ENCODE data around the gene CUTA.
A peak's percentile ranks its signal among the peaks of the same experiment; 100 is the strongest.

Gene CUTA

DNA sequence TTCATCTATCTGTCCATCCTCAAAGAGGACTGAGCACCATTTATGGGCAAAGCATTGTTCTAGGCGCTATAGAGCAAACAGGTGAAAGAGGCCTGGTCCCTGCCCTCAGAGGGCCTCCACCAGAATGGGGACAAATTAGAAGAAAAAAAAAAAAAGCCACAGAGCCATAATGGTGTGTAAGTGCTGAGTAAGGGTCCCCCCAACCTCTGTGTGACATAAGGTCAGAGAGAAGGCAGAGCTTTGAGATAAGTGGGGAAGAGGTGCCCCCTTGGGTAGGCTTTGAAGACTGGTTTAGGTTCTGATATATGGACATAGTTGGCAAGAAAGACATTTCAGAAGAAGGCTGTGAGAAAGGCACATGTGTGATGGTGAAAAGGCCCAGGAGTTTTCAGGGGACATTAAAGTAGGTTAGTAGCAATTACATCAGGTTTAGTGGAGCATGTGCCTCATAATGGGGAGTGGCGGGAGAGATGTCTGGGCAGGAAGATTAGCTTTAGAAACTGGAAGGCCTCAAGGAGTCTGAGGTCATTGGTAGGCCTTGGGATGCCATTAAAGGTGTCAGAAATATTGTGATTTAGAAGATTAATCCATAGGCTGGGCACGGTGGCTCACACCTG, 21.2 kb upstream of the CUTA start:
- no peak for DNase-seq

DNA sequence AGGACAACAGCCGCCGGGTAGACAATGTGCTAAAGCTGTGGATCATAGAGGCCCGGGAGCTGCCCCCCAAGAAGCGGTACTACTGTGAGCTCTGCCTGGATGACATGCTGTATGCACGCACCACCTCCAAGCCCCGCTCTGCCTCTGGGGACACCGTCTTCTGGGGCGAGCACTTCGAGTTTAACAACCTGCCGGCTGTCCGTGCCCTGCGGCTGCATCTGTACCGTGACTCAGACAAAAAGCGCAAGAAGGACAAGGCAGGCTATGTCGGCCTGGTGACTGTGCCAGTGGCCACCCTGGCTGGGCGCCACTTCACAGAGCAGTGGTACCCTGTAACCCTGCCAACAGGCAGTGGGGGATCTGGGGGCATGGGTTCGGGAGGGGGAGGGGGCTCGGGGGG, 19.8 kb upstream of the CUTA start:
- no peak for DNase-seq

DNA sequence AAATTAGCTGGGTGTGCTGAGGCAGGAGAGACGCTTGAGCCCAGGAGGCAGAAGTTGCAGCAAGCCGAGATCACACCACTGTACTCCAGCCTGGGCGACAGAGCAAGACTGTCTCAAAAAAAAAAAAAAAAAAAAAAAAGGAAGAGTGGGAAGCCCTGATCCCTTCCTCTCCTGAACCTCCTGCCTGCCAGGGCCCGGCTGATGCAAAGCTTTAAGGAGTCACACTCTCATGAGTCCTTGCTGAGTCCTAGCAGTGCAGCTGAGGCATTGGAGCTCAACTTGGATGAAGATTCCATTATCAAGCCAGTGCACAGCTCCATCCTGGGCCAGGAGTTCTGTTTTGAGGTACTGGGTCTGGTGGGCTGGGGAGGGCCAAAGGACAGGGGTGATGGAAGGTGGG, 17.1 kb upstream of the CUTA start:
- DNase-seq, result no peak

DNA sequence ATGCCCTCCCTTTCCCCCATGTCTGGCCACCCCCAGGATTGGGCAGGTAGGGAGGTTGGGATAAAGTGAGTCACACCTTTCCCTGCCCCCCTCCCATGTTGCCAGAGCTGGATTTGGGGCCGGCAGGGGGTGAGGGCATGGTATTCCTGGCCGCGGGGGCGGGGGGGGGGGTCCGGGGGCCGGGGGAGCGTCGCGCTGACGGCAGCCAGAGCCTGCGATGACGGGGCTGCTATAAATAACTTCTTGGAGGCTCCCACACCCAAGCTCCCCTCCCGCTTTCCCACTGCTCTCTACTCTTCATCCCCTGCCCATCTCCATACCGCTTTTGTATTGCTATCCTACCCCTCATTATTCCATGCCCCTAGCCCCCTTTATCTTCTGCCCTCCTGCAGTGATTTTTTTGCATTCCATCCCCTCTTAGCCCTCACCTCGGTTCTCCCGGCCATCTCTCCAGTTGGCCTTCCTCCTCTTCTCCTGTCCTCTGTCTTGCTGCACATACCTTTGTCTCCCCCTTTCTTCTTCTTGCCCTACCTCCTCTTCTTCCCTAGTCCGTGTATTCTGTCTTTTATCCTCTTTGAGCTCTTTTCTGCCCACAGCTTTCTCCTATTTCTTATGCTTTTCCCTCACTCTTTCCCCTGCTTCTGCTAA, 15.8 kb upstream of the CUTA start:
- no peak for DNase-seq

DNA sequence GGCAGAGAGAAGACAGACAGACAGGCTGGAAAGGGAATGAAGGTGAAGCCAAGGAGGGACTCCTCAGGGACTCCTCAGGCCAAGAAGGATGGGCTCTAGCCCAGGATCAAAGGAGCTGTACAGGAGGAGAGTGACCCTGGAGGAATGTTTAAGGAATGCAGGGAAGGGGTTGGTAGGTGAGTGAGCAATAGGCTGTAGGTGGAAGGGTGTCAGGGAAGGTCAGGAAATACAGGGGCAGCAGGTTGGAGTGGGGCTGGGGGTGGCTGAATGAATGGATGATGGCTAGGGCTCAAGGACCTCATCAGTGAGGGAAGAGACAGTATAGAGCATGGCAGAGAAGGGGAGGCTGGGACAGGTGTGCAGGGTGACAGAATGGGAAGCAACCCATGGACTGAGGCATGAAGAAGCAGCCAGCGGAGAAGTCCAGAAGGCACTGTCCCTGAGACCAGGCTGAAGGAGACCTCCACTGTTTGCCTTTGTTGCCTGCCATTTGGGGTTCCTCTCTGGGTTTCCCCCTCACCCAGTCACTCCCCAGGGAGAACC, 15.2 kb upstream of the CUTA start:
- DNase-seq, result no peak

DNA sequence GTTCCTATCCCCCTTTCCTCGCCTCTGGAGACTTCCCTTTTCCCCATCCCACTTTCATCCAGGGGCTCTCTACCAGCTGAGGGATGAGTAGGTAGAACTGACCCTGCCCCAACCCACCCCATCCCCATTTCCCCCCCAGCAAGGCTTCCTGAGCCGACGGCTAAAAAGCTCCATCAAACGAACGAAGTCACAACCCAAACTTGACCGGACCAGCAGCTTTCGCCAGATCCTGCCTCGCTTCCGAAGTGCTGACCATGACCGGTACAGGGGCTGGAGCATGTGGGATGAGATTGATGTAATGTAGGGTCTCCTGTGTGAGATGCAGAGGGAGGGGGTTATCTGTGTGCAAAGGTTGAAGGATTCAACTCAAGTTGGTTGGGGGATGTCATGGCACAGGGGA, 14.6 kb upstream of the CUTA start:
- DNase-seq, result no peak

DNA sequence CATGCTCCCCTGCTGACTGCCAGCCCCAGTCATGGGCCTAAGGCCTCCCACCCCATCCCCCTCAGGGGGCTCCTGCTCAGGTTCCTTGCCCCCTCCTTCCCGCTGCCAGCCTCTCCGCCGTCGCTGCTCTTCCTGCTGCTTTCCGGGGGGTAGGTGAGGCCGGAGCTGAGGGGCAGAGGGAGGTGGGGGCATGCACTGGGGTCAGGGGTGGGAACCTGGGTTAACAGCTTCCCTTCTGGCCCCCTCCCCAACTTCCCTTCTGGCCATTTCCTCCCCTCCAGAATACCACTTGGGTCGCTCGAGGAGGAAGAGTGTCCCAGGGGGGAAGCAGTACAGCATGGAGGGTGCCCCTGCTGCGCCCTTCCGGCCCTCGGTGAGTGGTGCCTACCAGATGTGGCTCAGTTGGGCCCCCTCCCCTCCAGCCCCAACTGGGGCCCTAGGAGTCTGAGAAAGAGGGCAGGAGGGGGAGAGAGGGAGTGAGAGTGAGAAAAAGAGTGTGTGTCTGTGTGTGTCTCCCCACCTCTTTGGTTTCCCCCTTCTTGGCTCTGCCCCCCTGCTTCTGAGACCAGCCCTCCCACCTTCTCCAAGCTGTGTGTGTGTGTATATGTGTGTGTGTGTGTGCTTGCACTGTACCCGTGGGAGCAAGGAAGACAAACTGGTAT, 14.1 kb upstream of the CUTA start:
- no peak for DNase-seq

DNA sequence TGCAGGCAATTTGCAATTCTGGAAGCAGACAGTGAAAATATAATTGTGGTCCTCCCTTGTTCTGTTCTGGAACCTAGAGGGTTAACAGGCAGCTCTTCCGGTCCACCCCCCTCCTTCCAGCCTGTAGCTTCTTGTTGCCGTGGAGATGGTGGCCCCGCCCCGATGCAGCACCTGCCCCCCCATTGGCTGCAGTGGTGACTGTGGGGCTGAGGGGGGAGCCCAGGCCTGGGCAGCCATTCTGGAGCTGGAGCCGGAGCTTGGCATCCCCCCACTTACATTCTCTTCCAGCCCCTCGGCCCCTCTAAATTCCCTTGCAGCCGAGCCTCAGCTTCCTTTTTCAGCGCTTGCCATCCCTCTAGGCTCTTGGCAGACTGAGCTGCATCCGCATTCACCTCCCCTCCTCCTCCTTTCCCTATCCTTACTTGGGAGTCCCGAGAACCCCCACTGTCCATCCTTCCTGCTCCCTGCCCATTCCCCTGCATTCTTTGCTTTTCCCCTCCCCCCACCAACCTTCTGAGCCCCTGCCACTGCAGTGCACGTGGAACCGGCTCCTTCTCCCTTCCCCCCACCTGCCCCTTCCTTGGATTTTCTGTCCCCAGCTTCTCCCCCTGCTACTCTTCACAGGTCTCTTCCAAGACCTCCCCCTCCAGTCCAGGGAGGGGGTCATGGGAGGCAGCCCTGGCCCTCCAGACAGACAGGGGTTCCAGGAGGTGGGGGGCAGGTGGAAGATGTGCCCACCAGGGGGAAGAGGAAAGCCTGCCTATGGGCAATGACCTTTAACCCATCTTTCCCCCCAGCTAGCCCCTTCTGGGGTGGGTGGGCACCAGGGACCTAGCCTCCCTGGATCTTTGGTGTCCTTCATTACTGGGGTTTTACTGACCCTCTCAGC, 13.3 kb upstream of the CUTA start:
- DNase-seq, result peak; percentile 79

DNA sequence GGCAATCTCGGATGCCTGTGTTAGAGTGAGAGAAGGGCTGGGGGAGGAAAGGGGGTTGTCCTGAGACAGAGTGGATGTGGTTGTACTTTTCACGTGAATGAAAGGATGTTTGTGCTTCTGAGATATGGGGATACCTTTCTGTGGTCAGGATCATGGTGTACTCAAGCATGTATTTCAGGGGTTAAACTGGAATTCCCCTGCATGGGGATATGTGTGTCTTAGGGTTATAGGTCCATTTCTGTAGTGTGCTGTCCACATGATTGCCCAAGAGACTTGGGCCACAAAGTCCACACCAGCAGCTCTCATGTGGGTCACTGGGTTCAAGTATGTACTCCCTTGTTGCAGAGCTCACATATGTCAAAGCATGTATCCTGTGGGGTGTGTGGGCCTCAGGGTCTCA, 12.4 kb upstream of the CUTA start:
- DNase-seq, result no peak

DNA sequence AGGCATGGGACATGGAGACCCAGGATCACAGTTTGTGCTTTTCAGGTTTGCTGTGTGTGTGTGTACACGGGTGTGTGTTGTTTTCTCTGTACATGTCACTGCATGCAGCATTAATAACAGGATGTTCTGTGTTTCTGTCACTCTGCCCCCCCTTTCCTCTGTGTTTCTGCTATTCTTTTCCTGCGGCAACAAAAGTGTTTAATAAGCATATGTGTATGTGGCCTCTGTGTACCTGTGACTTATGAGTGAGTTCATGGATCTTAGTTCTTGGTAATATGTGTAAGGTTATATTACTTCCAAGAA, 11.8 kb upstream of the CUTA start:
- DNase-seq, result no peak

DNA sequence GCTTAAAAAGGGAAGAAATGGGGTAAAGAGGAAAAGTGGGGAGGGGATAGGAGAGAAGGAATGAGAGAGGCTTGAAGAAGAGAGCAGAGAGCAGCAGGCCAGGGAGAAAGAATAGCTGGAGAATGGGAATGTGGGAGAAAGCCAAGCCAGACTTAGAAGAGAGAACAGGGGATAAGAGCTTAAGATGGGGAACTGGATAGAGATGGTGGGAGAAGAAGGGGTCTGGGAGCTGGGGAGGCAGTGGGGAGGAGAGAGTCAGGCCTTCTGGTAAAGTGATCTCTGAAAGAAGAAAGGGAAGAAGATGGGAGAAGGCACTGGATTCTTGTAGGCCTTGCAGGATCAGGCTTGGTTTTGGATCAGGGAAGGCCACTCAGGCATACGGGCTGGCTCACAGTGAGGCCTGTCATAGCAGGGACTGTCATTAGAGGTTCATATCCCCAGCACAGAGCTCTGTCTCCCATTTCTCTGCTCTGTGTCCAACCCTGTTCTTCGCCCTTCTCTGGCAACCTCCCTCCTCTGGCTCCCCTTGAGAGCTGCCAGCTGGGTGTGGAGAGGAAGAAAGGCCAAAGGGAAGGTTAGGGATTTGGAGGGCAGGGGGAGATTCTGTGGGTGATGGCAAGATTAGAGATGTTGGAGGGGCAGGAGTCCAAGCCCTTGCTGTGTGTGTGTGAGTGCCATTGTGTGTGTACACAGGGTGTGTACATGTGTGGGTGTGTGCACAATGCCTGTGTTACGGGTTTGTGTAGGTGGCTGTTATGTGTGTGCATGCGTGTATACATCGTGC, 11.3 kb upstream of the CUTA start:
- no peak for DNase-seq

DNA sequence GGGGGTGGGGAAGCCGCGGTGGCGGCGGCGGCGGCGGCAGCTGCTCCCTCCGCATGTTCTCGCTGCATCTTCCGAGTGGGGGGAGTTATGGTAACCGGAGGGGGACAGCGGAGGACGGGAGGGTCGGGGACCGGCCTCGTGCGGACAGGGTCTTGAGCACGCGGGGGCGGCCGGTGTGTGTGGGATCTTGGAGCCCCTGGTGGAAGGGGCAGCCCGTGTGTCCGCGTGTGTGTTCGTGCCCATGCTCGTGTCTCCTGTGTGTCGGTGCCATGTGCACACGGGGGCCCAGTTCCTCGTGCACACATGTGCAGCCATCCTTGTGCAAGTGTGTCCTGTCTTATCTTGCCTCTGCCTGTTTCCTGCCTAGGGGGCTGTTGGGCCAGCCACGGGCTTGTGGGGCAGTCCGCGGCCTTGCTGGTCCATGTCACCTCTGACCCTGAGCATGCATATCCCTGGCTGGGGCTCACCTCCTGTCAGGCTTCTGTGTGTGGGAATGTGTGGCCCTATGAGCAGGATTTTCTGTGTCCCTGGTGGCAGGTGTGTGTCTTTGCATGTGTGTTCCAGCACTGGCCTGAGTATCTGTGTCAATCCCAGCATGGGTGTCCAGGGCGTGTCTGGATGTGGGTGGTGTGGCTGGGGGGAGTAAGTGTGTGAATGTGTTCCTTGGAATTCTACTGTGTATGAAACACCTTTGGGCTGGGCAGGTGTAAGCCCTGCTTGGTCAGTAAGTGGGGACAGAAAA, 10.5 kb upstream of the CUTA start:
- DNase-seq, result no peak

DNA sequence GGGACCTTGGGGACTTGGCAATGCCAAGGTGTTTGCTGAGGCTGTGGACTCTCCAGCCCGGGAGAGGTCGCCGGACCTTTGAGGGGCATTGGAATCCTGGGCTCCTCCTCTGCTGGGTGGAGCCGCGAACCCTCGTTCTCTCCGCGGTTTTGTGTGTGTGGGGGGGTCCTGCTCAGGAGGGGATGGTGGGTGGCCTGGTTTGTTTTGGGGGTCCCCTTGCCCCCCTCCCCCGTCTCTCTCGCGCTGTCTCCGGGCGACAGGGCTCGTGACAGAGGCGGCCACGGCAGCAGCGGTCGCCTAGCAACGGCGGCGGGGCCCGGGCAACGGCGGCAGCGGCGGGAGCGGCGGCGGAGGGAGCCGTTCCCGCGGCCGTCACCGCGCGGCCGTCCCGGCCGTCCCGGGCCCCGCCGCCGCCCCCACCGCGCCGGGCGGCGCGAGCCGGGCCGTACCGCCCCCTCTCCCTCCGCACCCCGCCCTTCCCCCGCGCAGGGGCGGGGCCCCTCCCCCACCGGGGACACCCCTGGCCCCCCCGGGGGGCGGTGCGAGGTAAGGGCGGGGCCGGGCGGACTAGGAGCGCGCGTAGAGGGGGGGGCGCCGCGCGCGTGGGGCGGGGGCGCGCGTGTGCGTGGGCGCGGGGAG, 9.8 kb upstream of the CUTA start:
- peak; percentile 57 for DNase-seq

DNA sequence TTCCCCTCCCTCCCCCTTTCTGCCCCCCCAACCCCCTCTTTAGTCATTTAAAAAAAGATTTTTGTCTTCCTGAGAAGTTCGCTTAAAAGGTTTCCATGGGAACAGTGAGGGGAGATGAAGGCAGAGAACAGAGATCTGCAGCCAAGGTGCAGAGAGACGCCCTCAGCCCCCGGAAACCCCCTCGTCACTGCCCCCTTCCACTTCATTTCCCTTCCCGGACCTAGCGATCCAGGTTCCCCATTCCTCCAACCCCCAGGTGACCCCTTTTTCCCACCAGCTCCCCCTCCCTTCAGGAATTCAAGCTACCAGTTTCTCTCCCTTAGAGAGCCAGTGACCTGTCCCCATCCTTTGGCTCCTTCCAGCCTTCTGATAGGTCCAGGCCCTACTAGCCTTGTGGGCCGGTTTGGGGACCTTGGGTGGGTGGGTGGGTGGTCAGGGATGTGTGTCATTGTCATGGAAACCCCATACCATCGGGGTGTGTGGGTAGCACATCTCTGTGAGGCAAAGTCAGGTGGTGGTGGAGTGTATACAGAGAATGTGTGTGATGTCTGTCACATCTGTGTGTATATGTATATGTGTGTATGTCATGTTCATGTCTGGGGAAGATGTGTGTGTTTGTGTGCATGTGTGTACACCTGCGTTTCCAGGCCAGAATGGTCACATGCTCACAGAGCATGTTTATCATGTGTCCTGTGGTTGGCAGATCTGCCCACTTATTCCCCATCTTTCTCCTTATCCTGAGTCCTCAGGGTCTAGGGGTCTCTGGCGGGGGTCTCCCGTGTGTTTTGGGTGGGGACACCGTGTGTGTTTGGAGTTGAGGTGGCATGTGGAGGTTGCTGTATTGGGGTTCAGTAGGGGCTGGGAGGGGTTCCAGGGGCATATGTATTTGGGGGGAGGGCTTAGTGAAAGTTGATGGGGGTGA, 8.9 kb upstream of the CUTA start:
- peak; percentile 46 for DNase-seq

DNA sequence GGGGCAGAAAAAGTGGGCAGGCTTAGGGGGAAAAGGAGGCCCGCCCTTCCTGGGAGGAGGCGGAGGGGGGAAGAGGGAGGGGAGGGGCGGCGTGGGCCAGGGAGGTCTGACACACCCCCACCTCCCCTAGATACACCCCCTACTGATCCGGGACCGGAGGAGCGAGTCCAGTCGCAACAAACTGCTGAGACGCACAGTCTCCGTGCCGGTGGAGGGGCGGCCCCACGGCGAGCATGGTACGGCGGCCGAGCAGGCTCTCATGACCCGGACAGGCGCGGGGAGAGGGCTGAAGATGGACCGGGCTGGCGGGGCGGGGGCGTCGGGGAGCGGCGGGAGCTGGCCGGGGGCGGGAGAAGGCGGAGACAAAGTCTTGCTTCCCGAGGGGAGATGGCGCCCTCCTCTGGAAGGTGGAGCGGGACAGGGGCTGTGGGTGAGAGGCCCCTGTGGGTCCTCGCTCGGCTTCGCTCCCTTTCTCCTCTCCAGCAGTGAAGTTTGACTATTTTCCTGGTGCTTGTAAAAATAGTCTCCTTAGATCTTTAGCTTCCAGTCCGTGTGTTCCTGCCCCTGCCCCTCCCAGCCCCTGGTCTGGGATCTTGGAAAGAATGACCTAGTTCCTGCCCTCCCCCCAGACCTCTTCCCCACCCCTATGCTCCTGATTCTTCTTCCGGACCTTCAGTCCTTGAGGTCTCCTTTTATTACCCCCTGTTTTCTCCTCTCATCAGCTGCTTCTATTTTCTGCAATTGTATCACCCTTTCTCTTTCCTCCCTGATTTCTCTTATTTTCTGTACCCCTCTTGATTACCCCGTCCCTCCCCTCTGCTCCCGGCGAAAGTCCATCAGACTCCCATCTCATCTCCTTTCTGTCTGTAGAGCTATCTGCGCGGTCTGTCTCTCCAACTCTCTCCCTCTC, 8.0 kb upstream of the CUTA start:
- DNase-seq, result peak; percentile 78

DNA sequence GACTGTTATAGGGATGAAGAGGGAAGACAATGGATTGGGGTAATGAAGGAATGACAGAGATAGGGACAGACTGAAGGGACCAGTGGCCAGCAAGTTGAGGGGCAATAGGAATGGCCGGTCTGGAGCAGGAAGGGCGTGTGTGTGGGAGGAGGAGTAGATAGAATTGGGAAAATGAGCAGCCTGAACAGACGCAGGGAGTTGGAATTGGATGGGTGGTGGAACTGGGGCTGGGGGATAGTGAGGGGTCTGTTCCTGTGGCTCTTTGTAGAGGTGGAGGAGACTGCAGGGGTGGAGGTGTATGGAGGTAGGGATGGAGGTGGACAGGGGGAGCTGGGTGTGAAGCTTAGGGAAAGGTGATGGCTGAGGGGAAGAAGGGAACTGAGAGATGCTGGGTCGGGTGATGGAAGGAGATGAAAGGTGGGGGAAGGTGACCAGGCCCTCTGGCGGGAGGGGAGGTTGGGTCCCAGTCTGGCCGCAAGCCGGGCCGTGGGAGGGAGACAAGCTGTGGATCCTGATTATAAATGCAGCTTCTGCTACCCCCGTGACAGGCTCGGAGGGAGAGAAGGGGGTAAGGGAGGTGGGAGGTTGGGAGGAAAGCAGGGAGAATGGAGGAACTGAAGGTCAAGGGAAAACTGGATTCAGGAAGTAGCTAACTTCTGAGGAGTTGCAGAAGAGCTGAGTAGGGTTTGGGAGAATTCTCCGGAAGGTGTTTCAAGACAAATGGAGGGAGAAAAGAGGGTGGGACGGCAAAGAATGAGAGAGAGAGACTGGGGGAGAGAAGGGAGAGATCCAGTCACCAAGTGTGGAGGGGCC, 7.2 kb upstream of the CUTA start:
- no peak for DNase-seq

DNA sequence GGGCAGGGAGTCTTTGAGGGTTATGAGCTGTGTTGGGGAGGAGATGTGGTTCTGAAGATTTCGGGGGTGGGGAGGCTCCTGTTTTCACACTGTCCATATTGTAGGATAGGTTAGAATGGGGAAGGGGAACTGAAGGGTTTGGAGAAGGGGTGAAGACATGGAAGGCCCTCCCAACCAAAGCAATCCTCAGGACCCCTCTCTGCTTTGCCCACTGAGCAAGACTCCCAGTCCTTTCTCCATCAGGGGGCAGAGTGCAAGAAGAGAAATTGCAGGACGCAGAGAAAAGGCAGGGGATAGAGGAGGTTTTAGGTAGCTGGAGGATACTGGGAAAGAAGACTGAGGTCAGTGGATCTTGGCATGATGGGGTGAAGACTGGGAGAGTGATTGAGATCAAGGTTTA, 5.9 kb upstream of the CUTA start:
- DNase-seq, result no peak

DNA sequence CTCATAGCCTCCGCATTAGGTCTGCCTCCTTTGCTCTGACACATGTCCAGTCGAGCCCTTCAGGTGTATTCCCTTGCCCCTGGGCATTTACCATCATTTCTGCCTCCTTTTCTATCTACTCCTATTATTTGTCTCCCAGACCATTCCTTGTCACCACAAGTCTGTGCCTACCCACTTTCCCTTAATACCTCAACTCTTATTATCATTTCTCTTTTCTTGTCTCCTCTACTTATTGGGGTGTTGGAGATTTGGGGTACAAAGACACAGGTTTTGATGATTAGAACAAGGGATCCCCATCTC, 3.4 kb upstream of the CUTA start:
- no peak for DNase-seq
